Measurements from ENCODE around the gene KCNIP4. TPM values are rescaled to one million over a fixed set of nuclear protein-coding genes. Genes with fewer than 3 reads are reported as not detected.

KCNIP4 gene
- total RNA-seq, 4 donors from 2014 or later: not detected

DNA sequence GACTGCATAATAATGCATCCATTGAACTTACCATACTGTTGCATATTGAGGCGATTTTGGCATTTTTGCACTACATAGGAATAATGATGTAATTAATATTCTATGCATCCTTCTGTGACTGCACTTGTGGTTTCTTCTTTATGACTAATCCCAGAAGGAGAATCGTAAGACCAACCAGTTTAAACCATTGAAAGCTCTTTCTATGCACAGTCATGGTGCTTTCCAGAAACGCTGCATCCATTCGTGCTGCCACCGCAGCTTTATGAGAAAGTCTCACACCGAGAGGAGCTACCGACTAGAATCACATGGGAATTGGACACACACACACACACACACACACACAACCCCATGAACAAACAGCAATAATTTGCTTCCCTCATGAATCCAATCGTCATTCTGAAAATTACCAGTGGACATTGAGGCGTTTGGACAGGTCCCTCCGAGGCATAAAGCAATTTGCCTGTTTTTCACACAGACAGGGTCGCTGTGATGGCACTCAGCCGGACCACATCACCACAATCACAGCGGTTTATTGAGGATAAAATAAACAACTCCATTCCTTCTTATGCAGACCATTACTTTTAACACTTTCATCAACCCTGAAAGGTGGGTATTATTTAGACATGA, 1184.1 kb downstream of the KCNIP4 start:
- no peaks in the 10 kb centered on the region for H3K36me3 ChIP-seq
- H3K27ac ChIP-seq: no peak overlapping the region
- no peaks in the 10 kb centered on the region for H3K27me3 ChIP-seq
- H3K9me3 ChIP-seq: no peaks in the 10 kb centered on the region
- 53 to 62% methylated on average over 13 of the region's 13 CpGs for WGBS, 2 donors
- DNase-seq (ENCODE audit: low spot score in 2 of 2): no peak
- H3K4me1 ChIP-seq: no peaks in the 10 kb centered on the region
- H3K4me3 ChIP-seq: no peak overlapping the region
- TF ChIP-seq, protein P1, sequence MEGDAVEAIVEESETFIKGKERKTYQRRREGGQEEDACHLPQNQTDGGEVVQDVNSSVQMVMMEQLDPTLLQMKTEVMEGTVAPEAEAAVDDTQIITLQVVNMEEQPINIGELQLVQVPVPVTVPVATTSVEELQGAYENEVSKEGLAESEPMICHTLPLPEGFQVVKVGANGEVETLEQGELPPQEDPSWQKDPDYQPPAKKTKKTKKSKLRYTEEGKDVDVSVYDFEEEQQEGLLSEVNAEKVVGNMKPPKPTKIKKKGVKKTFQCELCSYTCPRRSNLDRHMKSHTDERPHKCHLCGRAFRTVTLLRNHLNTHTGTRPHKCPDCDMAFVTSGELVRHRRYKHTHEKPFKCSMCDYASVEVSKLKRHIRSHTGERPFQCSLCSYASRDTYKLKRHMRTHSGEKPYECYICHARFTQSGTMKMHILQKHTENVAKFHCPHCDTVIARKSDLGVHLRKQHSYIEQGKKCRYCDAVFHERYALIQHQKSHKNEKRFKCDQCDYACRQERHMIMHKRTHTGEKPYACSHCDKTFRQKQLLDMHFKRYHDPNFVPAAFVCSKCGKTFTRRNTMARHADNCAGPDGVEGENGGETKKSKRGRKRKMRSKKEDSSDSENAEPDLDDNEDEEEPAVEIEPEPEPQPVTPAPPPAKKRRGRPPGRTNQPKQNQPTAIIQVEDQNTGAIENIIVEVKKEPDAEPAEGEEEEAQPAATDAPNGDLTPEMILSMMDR (IDR thresholded peaks at IDR 0.05): no peak
- TF ChIP-seq EP300 (IDR thresholded peaks at IDR 0.05): no peak
- no peak for TF ChIP-seq POLR2A (IDR thresholded peaks at IDR 0.05)

DNA sequence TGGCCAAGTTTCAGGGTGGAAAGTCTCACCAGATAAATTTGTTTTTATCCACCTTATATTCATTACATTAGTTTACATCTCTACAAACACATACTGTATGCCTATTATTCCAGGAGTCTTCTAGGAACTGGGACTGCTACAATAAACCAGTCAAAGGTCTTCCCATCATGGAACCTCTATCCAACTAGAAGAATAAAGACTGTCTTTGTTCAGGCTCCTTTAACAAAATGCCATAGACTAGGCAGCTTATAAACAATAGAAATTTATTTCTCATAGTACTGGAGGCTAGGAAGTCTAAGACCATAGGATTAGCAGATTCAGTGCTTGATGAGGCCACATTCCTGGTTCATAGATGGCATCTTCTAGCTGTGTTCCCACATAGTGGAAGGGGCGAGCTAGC, 1186.7 kb downstream of the KCNIP4 start:
- Histone ChIP-seq H3K4me3 (no peak overlapping the region), H3K9me3 (no peaks in the 10 kb centered on the region), H3K4me1 (no peaks in the 10 kb centered on the region), H3K27me3 (no peaks in the 10 kb centered on the region), H3K36me3 (no peaks in the 10 kb centered on the region), H3K27ac (no peak overlapping the region)
- DNase-seq (ENCODE audit: low spot score in 2 of 2): no peak
- 80 to 91% methylated on average over 1 of the region's 1 CpG for WGBS, 2 donors
- TF ChIP-seq, protein P1 (IDR thresholded peaks at IDR 0.05): no peak
- no peak for TF ChIP-seq EP300 (IDR thresholded peaks at IDR 0.05)
- no peak for TF ChIP-seq POLR2A (IDR thresholded peaks at IDR 0.05)

DNA sequence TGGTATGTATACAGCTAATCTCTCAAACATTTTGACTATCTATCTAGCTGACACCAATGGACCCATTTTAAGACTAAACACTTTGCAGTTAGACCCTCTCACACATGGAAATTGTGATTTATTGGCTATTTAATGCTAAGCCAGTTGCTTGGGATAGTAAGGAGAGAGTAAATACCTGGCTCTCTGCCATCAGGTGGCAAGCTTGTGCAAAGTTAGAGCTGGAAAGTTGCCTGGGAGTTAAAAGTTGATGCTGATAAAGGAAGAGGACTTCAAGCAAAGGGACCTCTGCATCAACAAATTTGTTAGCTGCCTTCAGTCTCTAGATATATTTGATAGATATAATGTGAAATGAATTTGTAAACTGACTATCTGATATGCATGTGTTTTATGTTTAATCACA, 1187.2 kb downstream of the KCNIP4 start:
- DNase-seq (ENCODE audit: low spot score in 2 of 2): no peak
- no peaks in the 10 kb centered on the region for H3K4me1 ChIP-seq
- no peaks in the 10 kb centered on the region for H3K36me3 ChIP-seq
- H3K9me3 ChIP-seq: no peaks in the 10 kb centered on the region
- TF ChIP-seq POLR2A (IDR thresholded peaks at IDR 0.05): no peak
- no peak for TF ChIP-seq EP300 (IDR thresholded peaks at IDR 0.05)
- TF ChIP-seq, protein P1 (IDR thresholded peaks at IDR 0.05): no peak
- H3K27ac ChIP-seq: no peak overlapping the region
- H3K4me3 ChIP-seq: no peak overlapping the region
- H3K27me3 ChIP-seq: no peaks in the 10 kb centered on the region

DNA sequence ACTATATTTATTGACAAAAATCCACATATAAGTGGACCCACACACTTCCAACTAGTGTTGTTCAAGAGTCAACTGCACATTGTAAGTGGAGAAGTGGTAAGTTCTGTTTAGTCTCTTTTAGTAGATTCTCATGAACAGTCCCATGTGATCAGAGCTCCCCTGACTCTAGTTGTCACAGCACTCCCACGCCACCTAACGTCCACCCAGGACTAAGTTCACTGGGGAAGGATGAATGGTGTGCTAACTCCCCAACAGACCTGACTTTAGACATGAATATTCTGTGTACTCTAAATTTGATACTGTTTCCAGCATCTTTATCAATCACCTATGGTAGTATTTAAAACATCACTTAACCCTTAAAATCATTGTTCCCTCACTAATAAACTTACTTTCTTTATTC, 1188.5 kb downstream of the KCNIP4 start:
- TF ChIP-seq, protein P1 (IDR thresholded peaks at IDR 0.05): no peak
- TF ChIP-seq EP300 (IDR thresholded peaks at IDR 0.05) (no peak), POLR2A (IDR thresholded peaks at IDR 0.05) (no peak)
- H3K36me3 ChIP-seq: no peaks in the 10 kb centered on the region
- WGBS, 2 donors: 61 to 74% methylated on average over 2 of the region's 2 CpGs
- DNase-seq (ENCODE audit: low spot score in 2 of 2): no peak
- H3K9me3 ChIP-seq: no peaks in the 10 kb centered on the region
- H3K27ac ChIP-seq: no peak overlapping the region
- no peaks in the 10 kb centered on the region for H3K4me1 ChIP-seq
- no peaks in the 10 kb centered on the region for H3K27me3 ChIP-seq
- H3K4me3 ChIP-seq: no peak overlapping the region

DNA sequence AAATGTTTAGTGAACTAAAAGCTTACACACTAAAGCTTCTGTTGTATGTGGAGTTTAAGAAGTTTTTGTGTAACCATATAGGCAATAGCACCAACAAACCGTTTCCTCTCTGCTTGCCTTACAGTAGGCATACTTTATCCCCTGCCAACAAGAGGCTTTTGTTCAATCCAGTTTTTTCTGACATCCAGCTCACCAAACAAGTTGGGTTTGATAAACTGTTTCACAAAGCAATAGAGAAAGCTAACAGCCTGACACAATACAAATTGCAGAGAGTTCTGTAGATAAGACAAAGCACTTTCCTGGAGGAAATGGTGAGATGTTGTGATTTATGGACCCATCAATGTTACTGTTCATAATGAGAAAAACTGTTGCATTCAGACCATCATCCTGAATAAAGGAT, 1194.5 kb downstream of the KCNIP4 start:
- 46 to 64% methylated on average over 1 of the region's 1 CpG for WGBS, 2 donors
- no peak overlapping the region for H3K27ac ChIP-seq
- H3K27me3 ChIP-seq: no peaks in the 10 kb centered on the region
- H3K4me3 ChIP-seq: no peak overlapping the region
- H3K36me3 ChIP-seq: peaks cover 0 to 17% (median 0%) of the 10 kb centered on the region in 3 donors
- TF ChIP-seq, protein P1 (IDR thresholded peaks at IDR 0.05): no peak
- no peak for TF ChIP-seq POLR2A (IDR thresholded peaks at IDR 0.05)
- no peak for TF ChIP-seq EP300 (IDR thresholded peaks at IDR 0.05)
- no peaks in the 10 kb centered on the region for H3K4me1 ChIP-seq
- no peak for DNase-seq (ENCODE audit: low spot score in 2 of 2)
- no peaks in the 10 kb centered on the region for H3K9me3 ChIP-seq

All from tibial nerve (tissue), 4 donors.